Lower leg skin (tissue), 3 donors: ENCODE measurements around the gene PCED1B.

Experiments
- POLR2A ChIP-seq, 2 donors: fragments of 450-650 bp; IDR thresholded peaks; one replicate each; pipeline ENCODE4 v1.6.1; 2016 to 2017; ENCODE audit warnings: antibody characterized with exemption in 2 of 2, mild to moderate bottlenecking in 1 of 2, moderate library complexity in 1 of 2
- TF ChIP-seq, protein P1 (sequence below), 3 donors: fragments of 450-650 bp; IDR thresholded peaks; one replicate each; pipeline ENCODE4 v1.5.1; 2016; ENCODE audit warnings: antibody characterized with exemption in 3 of 3, mild to moderate bottlenecking in 3 of 3, moderate library complexity in 2 of 3

DNA sequence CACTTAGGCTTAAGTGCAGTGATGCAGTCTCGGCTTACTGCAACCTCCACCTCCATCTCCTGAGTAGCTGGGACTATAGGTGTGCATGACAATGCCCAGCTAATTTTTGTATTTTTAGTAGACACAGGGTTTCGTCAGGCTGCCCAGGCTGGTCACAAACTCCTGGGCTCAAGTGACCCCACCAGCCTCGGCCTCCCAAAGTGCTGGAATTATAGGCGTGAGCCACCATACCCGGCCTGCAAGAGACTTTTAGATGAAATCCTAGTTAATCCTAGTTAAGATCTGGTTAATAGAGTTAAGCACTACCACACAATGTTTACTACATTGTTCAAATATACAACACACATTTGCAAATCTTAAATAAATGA, 196.8 kb downstream of the PCED1B start:
- TF ChIP-seq, protein P1, sequence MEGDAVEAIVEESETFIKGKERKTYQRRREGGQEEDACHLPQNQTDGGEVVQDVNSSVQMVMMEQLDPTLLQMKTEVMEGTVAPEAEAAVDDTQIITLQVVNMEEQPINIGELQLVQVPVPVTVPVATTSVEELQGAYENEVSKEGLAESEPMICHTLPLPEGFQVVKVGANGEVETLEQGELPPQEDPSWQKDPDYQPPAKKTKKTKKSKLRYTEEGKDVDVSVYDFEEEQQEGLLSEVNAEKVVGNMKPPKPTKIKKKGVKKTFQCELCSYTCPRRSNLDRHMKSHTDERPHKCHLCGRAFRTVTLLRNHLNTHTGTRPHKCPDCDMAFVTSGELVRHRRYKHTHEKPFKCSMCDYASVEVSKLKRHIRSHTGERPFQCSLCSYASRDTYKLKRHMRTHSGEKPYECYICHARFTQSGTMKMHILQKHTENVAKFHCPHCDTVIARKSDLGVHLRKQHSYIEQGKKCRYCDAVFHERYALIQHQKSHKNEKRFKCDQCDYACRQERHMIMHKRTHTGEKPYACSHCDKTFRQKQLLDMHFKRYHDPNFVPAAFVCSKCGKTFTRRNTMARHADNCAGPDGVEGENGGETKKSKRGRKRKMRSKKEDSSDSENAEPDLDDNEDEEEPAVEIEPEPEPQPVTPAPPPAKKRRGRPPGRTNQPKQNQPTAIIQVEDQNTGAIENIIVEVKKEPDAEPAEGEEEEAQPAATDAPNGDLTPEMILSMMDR (IDR thresholded peaks at IDR 0.05): no peak
- no peak for TF ChIP-seq POLR2A (IDR thresholded peaks at IDR 0.05)
